RWPE1 (cell line): ENCODE measurements around the gene GRM8.

Experiments
- CTCF ChIA-PET: fragments of 350-600 bp; sonication (Branson Sonifier 250); formaldehyde crosslinking; extraction: SDS; loops from one replicate; lab custom pipeline; 2021; lab: Yijun Ruan, JAX
- POLR2A ChIA-PET: fragments of 400-600 bp; formaldehyde crosslinking; extraction: SDS; loops from one replicate; lab custom pipeline; 2020; ENCODE audit warnings: antibody characterized with exemption; ENCODE audit not compliant: low non-redundant PET; lab: Yijun Ruan, JAX
- DNase-seq: peaks from one replicate; pipeline ENCODE4 v3.0.0; 2012; ENCODE audit warnings: low spot score
- H3K27ac ChIP-seq: fragments of 450-650 bp; 2 replicates; pipeline ENCODE4 v1.5.1; 2017
- TF ChIP-seq, protein P1 (sequence below): fragments of 450-650 bp; conservative IDR thresholded peaks from 2 replicates; pipeline ENCODE4 v1.5.1; 2017; ENCODE audit warnings: low read depth, mild to moderate bottlenecking

Gene GRM8

DNA sequence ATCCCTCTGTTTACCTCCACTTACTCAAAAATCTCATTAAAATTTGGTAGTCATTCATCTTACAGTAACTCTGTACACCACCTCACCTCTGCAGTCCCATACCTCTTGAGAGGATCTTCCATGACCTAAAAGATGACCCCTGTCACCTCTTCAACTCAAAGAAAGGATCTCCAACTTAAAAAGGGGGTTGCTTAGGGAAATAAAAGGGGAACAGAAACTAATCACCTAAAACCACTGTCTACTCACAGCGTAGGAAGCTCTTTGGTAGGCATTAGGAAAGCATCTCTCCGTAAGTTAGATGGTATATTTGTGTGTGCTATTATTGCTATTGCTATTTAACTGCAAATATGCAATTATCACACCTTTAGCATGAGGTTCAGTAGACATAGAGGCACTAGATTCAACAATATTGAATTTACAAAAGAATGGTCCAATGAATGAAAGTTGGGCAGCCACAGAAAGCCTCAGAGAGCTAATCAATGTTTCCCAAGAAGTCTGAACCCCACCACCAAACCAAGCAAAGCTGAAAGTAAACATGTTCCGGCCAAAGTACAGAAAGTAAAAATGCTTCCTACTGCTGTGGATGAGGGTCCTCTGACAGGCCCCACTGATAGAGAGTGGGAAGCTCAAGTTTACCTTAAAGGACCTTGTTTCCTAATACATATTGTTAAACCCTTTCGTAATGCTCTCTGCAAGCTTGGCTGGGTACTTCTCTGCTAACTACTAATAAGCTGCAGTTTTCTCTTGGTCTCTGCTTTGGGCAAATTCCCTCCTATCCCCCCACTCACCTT lies 105.8 kb downstream of the GRM8 start:
- CTCF ChIA-PET: no interaction called here
- TF ChIP-seq, protein P1, sequence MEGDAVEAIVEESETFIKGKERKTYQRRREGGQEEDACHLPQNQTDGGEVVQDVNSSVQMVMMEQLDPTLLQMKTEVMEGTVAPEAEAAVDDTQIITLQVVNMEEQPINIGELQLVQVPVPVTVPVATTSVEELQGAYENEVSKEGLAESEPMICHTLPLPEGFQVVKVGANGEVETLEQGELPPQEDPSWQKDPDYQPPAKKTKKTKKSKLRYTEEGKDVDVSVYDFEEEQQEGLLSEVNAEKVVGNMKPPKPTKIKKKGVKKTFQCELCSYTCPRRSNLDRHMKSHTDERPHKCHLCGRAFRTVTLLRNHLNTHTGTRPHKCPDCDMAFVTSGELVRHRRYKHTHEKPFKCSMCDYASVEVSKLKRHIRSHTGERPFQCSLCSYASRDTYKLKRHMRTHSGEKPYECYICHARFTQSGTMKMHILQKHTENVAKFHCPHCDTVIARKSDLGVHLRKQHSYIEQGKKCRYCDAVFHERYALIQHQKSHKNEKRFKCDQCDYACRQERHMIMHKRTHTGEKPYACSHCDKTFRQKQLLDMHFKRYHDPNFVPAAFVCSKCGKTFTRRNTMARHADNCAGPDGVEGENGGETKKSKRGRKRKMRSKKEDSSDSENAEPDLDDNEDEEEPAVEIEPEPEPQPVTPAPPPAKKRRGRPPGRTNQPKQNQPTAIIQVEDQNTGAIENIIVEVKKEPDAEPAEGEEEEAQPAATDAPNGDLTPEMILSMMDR: no peak
- DNase-seq: no peak
- POLR2A ChIA-PET: no interaction called here
- no peak overlapping the region for H3K27ac ChIP-seq

- DNase-seq: no peak
- no peak overlapping the region for H3K27ac ChIP-seq
- ChIA-PET POLR2A (no interaction called here), CTCF (no interaction called here)
- TF ChIP-seq, protein P1: no peak
These were observed 115.6 kb downstream of the GRM8 start for GRCh38 chr7:127137146-127137545.

- ChIA-PET POLR2A (no interaction called here), CTCF (interaction anchor here (0.5 kb wide), 1 partner anchor 528 kb away, joined by 3 read pairs; no protein-coding TSS in a partner anchor)
- DNase-seq: no peak
- no peak overlapping the region for H3K27ac ChIP-seq
- TF ChIP-seq, protein P1: no peak
These were observed 116.8 kb downstream of the GRM8 start for GRCh38 chr7:127135871-127136485.

GRCh38 chr7:127123220-127123619 lies 129.5 kb downstream of the GRM8 start:
- CTCF ChIA-PET: no interaction called here
- H3K27ac ChIP-seq: no peak overlapping the region

DNA sequence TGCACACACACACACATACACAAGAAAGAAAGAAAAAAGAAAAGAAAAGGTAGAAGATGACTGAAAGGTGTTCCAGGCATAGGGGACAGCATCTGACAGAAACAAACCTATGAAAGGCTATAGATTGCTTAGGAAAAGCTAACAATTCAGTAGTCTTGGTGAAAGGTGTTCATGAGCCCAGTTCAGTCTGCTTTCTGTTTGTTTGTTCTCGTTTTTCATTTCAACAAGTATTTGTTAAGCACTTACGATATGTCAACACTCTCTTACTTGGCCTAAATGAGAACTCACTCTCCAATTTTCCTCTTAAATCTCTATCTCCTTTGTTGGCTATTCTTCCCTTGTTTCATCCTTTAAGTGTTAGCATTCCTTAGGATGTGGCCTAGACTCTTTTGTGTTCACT lies 133.2 kb downstream of the GRM8 start:
- POLR2A ChIA-PET: no interaction called here
- CTCF ChIA-PET: no interaction called here
- TF ChIP-seq, protein P1: no peak
- no peak overlapping the region for H3K27ac ChIP-seq
- no peak for DNase-seq

More at GRCh38 chr7:127123220-127123619, 129.5 kb downstream of the GRM8 start:
- TF ChIP-seq, protein P1: no peak
- DNase-seq: no peak
- POLR2A ChIA-PET: no interaction called here

GRCh38 chr7:127114742-127115265 lies 137.9 kb downstream of the GRM8 start:
- no peak for DNase-seq
- CTCF ChIA-PET: no interaction called here
- POLR2A ChIA-PET: no interaction called here
- TF ChIP-seq, protein P1: no peak
- H3K27ac ChIP-seq: no peak overlapping the region
